SK-N-SH (cell line): ENCODE measurements around the gene SRCIN1. TPM values are rescaled to one million over a fixed set of nuclear protein-coding genes. Genes with fewer than 3 reads are reported as not detected.
"Not testable (repeated sequence)": the region's sequence is repeated elsewhere in the genome, so short reads cannot be mapped to it uniquely, and the experiment has no call there.

Experiments
- CTCF ChIA-PET: fragments of 300-600, 350-600 bp; formaldehyde crosslinking; extraction: SDS; loops from one replicate; lab custom pipeline; 2021; lab: Yijun Ruan, JAX
- POLR2A ChIA-PET: fragments of 350-600 bp; sonication (Branson Sonifier 250); formaldehyde crosslinking; extraction: SDS; loops from one replicate; lab custom pipeline; 2020; ENCODE audit warnings: antibody characterized with exemption, inconsistent platforms; lab: Yijun Ruan, JAX
- DNase-seq: peaks from one replicate; pipeline ENCODE4 v3.0.0; 2012
- H2AFZ ChIP-seq: fragments of 200-600 bp; sonication (generic); 2 replicates; pipeline ENCODE4 v1.8.1; 2016; ENCODE audit warnings: antibody characterized with exemption, mild to moderate bottlenecking, low read depth
- H3F3A ChIP-seq: fragments of 200-600 bp; sonication (generic); replicated peaks from 2 replicates; pipeline ENCODE3; 2016; ENCODE audit warnings: antibody characterized with exemption, mild to moderate bottlenecking; ENCODE audit not compliant: insufficient read depth
- H3K27ac ChIP-seq, 2 experiments: fragments of 200-500 bp in 1 of 2; fragments of 200-600 bp in 1 of 2; sonication (Bioruptor generic) in 1 of 2; sonication (generic), shearing (Covaris generic) in 1 of 2; 2 replicates each; pipeline versions ENCODE4 v1.5.1 to v1.6.1; 2014 to 2016; ENCODE audit warnings: low read depth in 2 of 2, inconsistent platforms in 1 of 2, low read length in 1 of 2, mild to moderate bottlenecking in 1 of 2, mixed read lengths in 1 of 2
- H3K27me3 ChIP-seq: fragments of 200-600 bp; sonication (generic), shearing (Covaris generic); 2 replicates; pipeline ENCODE4 v1.6.1; 2016; ENCODE audit warnings: mixed run types; ENCODE audit not compliant: insufficient read depth
- H3K36me3 ChIP-seq, 2 experiments: fragments of 200-500 bp in 1 of 2; fragments of 200-600 bp in 1 of 2; sonication (Bioruptor generic) in 1 of 2; sonication (generic) in 1 of 2; replicated peaks in 1 of 2; 2 replicates each; pipeline versions ENCODE3 to v1.5.1; 2014 to 2016; ENCODE audit warnings: low read length in 1 of 2, mild to moderate bottlenecking in 1 of 2; ENCODE audit not compliant: insufficient read depth in 2 of 2, control insufficient read depth in 1 of 2
- H3K4me1 ChIP-seq, 2 experiments: fragments of 200-500 bp in 1 of 2; fragments of 200-600 bp in 1 of 2; sonication (Bioruptor generic) in 1 of 2; sonication (generic), shearing (Covaris generic) in 1 of 2; 2 replicates each; pipeline versions ENCODE4 v1.5.1 to v1.6.1; 2014 to 2016; ENCODE audit warnings: low read depth in 1 of 2, low read length in 1 of 2, mixed run types in 1 of 2; ENCODE audit not compliant: insufficient read depth in 2 of 2, control insufficient read depth in 1 of 2
- H3K4me2 ChIP-seq: fragments of 200-600 bp; sonication (generic), shearing (Covaris generic); 2 replicates; pipeline ENCODE4 v1.6.1; 2017; ENCODE audit warnings: mixed run types
- H3K4me3 ChIP-seq, 2 experiments: fragments of 200-500 bp in 1 of 2; fragments of 200-600 bp in 1 of 2; sonication (Bioruptor generic) in 1 of 2; sonication (generic), shearing (Covaris generic) in 1 of 2; 2 replicates each; pipeline versions ENCODE4 v1.5.1 to v1.8.1; 2014 to 2016; ENCODE audit warnings: low read depth in 2 of 2, inconsistent platforms in 1 of 2, low read length in 1 of 2, mild to moderate bottlenecking in 1 of 2, mixed read lengths in 1 of 2, moderate library complexity in 1 of 2
- H3K79me2 ChIP-seq: fragments of 200-600 bp; sonication (generic); 2 replicates; pipeline ENCODE4 v1.8.1; 2017; ENCODE audit warnings: mild to moderate bottlenecking; ENCODE audit not compliant: insufficient read depth
- H3K9ac ChIP-seq: fragments of 200-600 bp; sonication (generic); 2 replicates; pipeline ENCODE4 v1.6.1; 2017; ENCODE audit warnings: mixed run types
- H3K9me2 ChIP-seq: fragments of 200-600 bp; sonication (generic); 2 replicates; pipeline ENCODE4 v1.6.1; 2017; ENCODE audit warnings: mixed run types
- H3K9me3 ChIP-seq: fragments of 200-600 bp; sonication (generic); 2 replicates; pipeline ENCODE4 v1.6.1; 2017; ENCODE audit warnings: mixed run types, mild to moderate bottlenecking, moderate library complexity
- H4K20me1 ChIP-seq: fragments of 200-600 bp; sonication (generic); 2 replicates; pipeline ENCODE4 v1.6.1; 2017; ENCODE audit warnings: mild to moderate bottlenecking, mixed run types; ENCODE audit not compliant: insufficient read depth
- WGBS: methylation state at CpG from one replicate; pipeline ENCODE4 v1.1.6; 2017; ENCODE audit warnings: low lambda C conversion rate; 5-methylcytosine and 5-hydroxymethylcytosine counted together
- polyA plus RNA-seq, 3 experiments: library from polyadenylated mRNA; depleted of rRNA; stranded (reverse); fragments of >200 nt; gene quantifications; 2 replicates each; pipeline ENCODE4 v1.2.3, GENCODE V29; 2012

SRCIN1 gene
- polyA plus RNA-seq, 1 of the 3 experiments (the other 2 are of a cell fraction): 1.0 TPM

- POLR2A ChIA-PET: not testable (repeated sequence)
- WGBS: 83% methylated on average over 8 of the region's 8 CpGs
These were observed 123.1 kb downstream of the SRCIN1 start for GRCh38 chr17:38482700-38483043.

GRCh38 chr17:38482039-38482699 is 123.6 kb downstream of the SRCIN1 start:
- H3K9me2 ChIP-seq, H2AFZ ChIP-seq, H3K4me1 ChIP-seq, H3K79me2 ChIP-seq, H3K4me2 ChIP-seq, H3K27me3 ChIP-seq, H3K9ac ChIP-seq, H3K4me3 ChIP-seq, H4K20me1 ChIP-seq, H3K27ac ChIP-seq, POLR2A ChIA-PET, DNase-seq, H3K9me3 ChIP-seq: not testable (repeated sequence)
- CTCF ChIA-PET: interaction anchor here (1.3 to 1.7 kb wide), 3 partner anchors 51 to 133 kb away, joined by 3 to 4 read pairs (median 3); no protein-coding TSS in a partner anchor
- H3F3A ChIP-seq: peaks cover 13% of the 10 kb centered on the region
- 93% methylated on average over 13 of the region's 19 CpGs for WGBS
- peaks cover 10 to 41% of the 10 kb centered on the region in 2 experiments for H3K36me3 ChIP-seq

More at GRCh38 chr17:38482700-38483043, 123.1 kb downstream of the SRCIN1 start:
- not testable (repeated sequence) for H3K4me1 ChIP-seq, H3K4me2 ChIP-seq, H3K27me3 ChIP-seq, H3K9me3 ChIP-seq, H3K9me2 ChIP-seq, H3K9ac ChIP-seq, DNase-seq, H3K4me3 ChIP-seq, H3K79me2 ChIP-seq, H2AFZ ChIP-seq, H3K27ac ChIP-seq, H4K20me1 ChIP-seq
- Histone ChIP-seq H3F3A (peaks cover 13% of the 10 kb centered on the region), H3K36me3 (peaks cover 14 to 41% of the 10 kb centered on the region in 2 experiments)
- CTCF ChIA-PET: interaction anchor here (1.3 to 1.7 kb wide), 2 partner anchors 51 to 59 kb away, joined by 3 to 4 read pairs; no protein-coding TSS in a partner anchor

Other genes with a start within 250 kb of the SRCIN1 start
- gene ARHGAP23, start 177.5 kb downstream of the SRCIN1 start, polyA plus RNA-seq (2012; rRNA removed): 10.6 and 19.2 TPM in 2 replicates
- gene EPOP, start 69.0 kb upstream of the SRCIN1 start, polyA plus RNA-seq (2012; rRNA removed): 2.7 and 3.1 TPM in 2 replicates
- gene MLLT6, start 99.3 kb upstream of the SRCIN1 start, polyA plus RNA-seq (2012; rRNA removed): 41.5 and 43.6 TPM in 2 replicates
- 12.9 and 16.5 TPM in 2 replicates for gene CISD3, start 124.4 kb upstream of the SRCIN1 start, polyA plus RNA-seq (2012; rRNA removed)
- gene PCGF2, start 142.4 kb upstream of the SRCIN1 start, polyA plus RNA-seq (2012; rRNA removed): 24.2 and 39.8 TPM in 2 replicates
- gene PSMB3, start 146.8 kb upstream of the SRCIN1 start, polyA plus RNA-seq (2012; rRNA removed): 480 and 533 TPM in 2 replicates
- 29.8 and 36.7 TPM in 2 replicates for gene PIP4K2B, start 193.6 kb upstream of the SRCIN1 start, polyA plus RNA-seq (2012; rRNA removed)
- gene CWC25, start 219.4 kb upstream of the SRCIN1 start, polyA plus RNA-seq (2012; rRNA removed): 15.6 and 21.2 TPM in 2 replicates
- 2,658 and 2,763 TPM in 2 replicates for gene RPL23, start 247.8 kb upstream of the SRCIN1 start, polyA plus RNA-seq (2012; rRNA removed)